Fibroblast of upper back skin (primary cell): ENCODE measurements around the gene SPATA31E1.
"Not testable (repeated sequence)": the region's sequence is repeated elsewhere in the genome, so short reads cannot be mapped to it uniquely, and the experiment has no call there.

Experiments used
- DNase-seq: peaks from one replicate; pipeline ENCODE4 v3.0.0-alpha.2; 2013

SPATA31E1 gene

GRCh38 chr9:87882627-87883026 lies at the start of gene SPATA31E1:
SPATA31E1 (plus strand) TSS chr9:87882877; CDS start chr9:87882892, 15 bp downstream.
- no peak for DNase-seq

- DNase-seq: no peak
These were observed 48.3 kb upstream of the SPATA31E1 start for GRCh38 chr9:87834357-87834756.

GRCh38 chr9:87836536-87836935 lies 46.1 kb upstream of the SPATA31E1 start:
- no peak for DNase-seq

GRCh38 chr9:87836951-87837705 lies 45.5 kb upstream of the SPATA31E1 start:
- DNase-seq: peak; percentile 16

- no peak for DNase-seq
These were observed 42.5 kb upstream of the SPATA31E1 start for GRCh38 chr9:87840134-87840533.

- no peak for DNase-seq
These were observed 39.6 kb upstream of the SPATA31E1 start for GRCh38 chr9:87842878-87843585.

GRCh38 chr9:87844506-87844905 lies 38.2 kb upstream of the SPATA31E1 start:
- DNase-seq: no peak

- DNase-seq: peak; percentile 64
These were observed 34.9 kb upstream of the SPATA31E1 start for GRCh38 chr9:87847817-87848216.

- no peak for DNase-seq
These were observed 33.4 kb upstream of the SPATA31E1 start for GRCh38 chr9:87849144-87849758.

- DNase-seq: peak; percentile 79
These were observed 32.3 kb upstream of the SPATA31E1 start for GRCh38 chr9:87850391-87850790.

GRCh38 chr9:87851186-87851585 lies 31.5 kb upstream of the SPATA31E1 start:
- not testable (repeated sequence) for DNase-seq

- DNase-seq: no peak
These were observed 29.4 kb upstream of the SPATA31E1 start for GRCh38 chr9:87853302-87853701.

- no peak for DNase-seq
These were observed 28.6 kb upstream of the SPATA31E1 start for GRCh38 chr9:87853876-87854579.

- DNase-seq: no peak
These were observed 28.1 kb upstream of the SPATA31E1 start for GRCh38 chr9:87854580-87854955.

GRCh38 chr9:87855061-87855460 lies 27.6 kb upstream of the SPATA31E1 start:
- no peak for DNase-seq

- DNase-seq: no peak
These were observed 25.3 kb upstream of the SPATA31E1 start for GRCh38 chr9:87857141-87857947.

GRCh38 chr9:87857948-87858335 lies 24.7 kb upstream of the SPATA31E1 start:
- no peak for DNase-seq

- no peak for DNase-seq
These were observed 23.5 kb upstream of the SPATA31E1 start for GRCh38 chr9:87859137-87859536.

- DNase-seq: no peak
These were observed 22.9 kb upstream of the SPATA31E1 start for GRCh38 chr9:87859786-87860185.

GRCh38 chr9:87861332-87861731 lies 21.3 kb upstream of the SPATA31E1 start:
- DNase-seq: no peak

- DNase-seq: peak; percentile 82
These were observed 20.0 kb upstream of the SPATA31E1 start for GRCh38 chr9:87862536-87863268.
